Measurements from ENCODE around the gene FBXL14. TPM values are rescaled to one million over a fixed set of nuclear protein-coding genes. Genes with fewer than 3 reads are reported as not detected.

Gene FBXL14
- total RNA-seq, 1 donor from 2014 or later, result 17.3 TPM

Other genes starting within 250 kb of the FBXL14 start
- 11.0 and 102 TPM in 2 replicates for gene WNT5B, start 34.6 kb upstream of the FBXL14 start, total RNA-seq
- gene ADIPOR2, start 96.5 kb upstream of the FBXL14 start, total RNA-seq, result 32.1 and 47.1 TPM in 2 replicates
- not detected in 2 replicates for gene LRTM2, start 226.0 kb upstream of the FBXL14 start, total RNA-seq

Measured in renal cortical epithelial cell (primary cell).